HCT116 (cell line): ENCODE results near the gene ERN1.

Experiments
- CTCF ChIP-seq, 3 experiments: fragments of 200-600 bp in 1 of 3; sonication (generic) in 1 of 3; IDR thresholded peaks in 2 of 3; conservative IDR thresholded peaks in 1 of 3; 2 replicates each; pipeline ENCODE4 v1.5.1; 2012 to 2017; ENCODE audit warnings: low read depth in 2 of 3, low read length in 2 of 3, antibody characterized with exemption in 1 of 3, borderline replicate concordance in 1 of 3, control low read depth in 1 of 3, mild to moderate bottlenecking in 1 of 3, mixed read lengths in 1 of 3, mixed run types in 1 of 3, moderate library complexity in 1 of 3; ENCODE audit not compliant: insufficient read depth in 1 of 3
- ELF1 ChIP-seq: IDR thresholded peaks from 2 replicates; pipeline ENCODE4 v1.6.1; 2012; ENCODE audit warnings: low read depth, borderline replicate concordance
- EZH2 ChIP-seq: fragments of 200-600 bp; sonication (generic); IDR thresholded peaks from 2 replicates; pipeline ENCODE4 v1.6.1; 2017; ENCODE audit warnings: antibody characterized with exemption, mixed run types
- EZH2phosphoT487 ChIP-seq: fragments of 200-600 bp; IDR thresholded peaks from 2 replicates; pipeline ENCODE4 v1.6.1; 2018; ENCODE audit warnings: antibody characterized with exemption, borderline replicate concordance
- FOSL1 ChIP-seq: IDR thresholded peaks from 2 replicates; pipeline ENCODE4 v1.6.1; 2012; ENCODE audit warnings: low read depth
- POLR2A ChIP-seq: IDR thresholded peaks from 2 replicates; pipeline ENCODE4 v1.7.0; 2011; ENCODE audit warnings: borderline replicate concordance; ENCODE audit not compliant: insufficient read depth, insufficient read length; ENCODE audit errors: extremely low read depth
- TCF7L2 ChIP-seq: IDR thresholded peaks from 2 replicates; pipeline ENCODE4 v1.7.0; 2011; ENCODE audit warnings: borderline replicate concordance, inconsistent platforms; ENCODE audit not compliant: insufficient read depth, insufficient read length; ENCODE audit errors: extremely low read depth
- TF ChIP-seq, protein P1 (sequence below): IDR thresholded peaks from 2 replicates; pipeline ENCODE4 v1.6.1; 2012; ENCODE audit warnings: low read depth
- TF ChIP-seq, protein P2 (sequence below): IDR thresholded peaks from 2 replicates; pipeline ENCODE4 v1.6.1; 2012

- TF ChIP-seq, protein P1, sequence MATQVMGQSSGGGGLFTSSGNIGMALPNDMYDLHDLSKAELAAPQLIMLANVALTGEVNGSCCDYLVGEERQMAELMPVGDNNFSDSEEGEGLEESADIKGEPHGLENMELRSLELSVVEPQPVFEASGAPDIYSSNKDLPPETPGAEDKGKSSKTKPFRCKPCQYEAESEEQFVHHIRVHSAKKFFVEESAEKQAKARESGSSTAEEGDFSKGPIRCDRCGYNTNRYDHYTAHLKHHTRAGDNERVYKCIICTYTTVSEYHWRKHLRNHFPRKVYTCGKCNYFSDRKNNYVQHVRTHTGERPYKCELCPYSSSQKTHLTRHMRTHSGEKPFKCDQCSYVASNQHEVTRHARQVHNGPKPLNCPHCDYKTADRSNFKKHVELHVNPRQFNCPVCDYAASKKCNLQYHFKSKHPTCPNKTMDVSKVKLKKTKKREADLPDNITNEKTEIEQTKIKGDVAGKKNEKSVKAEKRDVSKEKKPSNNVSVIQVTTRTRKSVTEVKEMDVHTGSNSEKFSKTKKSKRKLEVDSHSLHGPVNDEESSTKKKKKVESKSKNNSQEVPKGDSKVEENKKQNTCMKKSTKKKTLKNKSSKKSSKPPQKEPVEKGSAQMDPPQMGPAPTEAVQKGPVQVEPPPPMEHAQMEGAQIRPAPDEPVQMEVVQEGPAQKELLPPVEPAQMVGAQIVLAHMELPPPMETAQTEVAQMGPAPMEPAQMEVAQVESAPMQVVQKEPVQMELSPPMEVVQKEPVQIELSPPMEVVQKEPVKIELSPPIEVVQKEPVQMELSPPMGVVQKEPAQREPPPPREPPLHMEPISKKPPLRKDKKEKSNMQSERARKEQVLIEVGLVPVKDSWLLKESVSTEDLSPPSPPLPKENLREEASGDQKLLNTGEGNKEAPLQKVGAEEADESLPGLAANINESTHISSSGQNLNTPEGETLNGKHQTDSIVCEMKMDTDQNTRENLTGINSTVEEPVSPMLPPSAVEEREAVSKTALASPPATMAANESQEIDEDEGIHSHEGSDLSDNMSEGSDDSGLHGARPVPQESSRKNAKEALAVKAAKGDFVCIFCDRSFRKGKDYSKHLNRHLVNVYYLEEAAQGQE: no peak
- TF ChIP-seq CTCF (IDR thresholded peaks at IDR 0.05 in 2 of 3, conservative IDR thresholded peaks at IDR 0.05 in 1 of 3; ENCODE audit: borderline replicate concordance in 1 of 3, insufficient read depth in 1 of 3, low read depth in 2 of 3, low read length in 2 of 3): no peak
- no peak for TF ChIP-seq POLR2A
- TF ChIP-seq EZH2: no peak
- TF ChIP-seq, protein P2, sequence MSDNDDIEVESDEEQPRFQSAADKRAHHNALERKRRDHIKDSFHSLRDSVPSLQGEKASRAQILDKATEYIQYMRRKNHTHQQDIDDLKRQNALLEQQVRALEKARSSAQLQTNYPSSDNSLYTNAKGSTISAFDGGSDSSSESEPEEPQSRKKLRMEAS: no peak
- TF ChIP-seq EZH2phosphoT487: no peak
- TF ChIP-seq TCF7L2: no peak
- TF ChIP-seq FOSL1: no peak
- TF ChIP-seq ELF1: no peak
These were observed 104.9 kb downstream of the ERN1 start for GRCh38 chr17:64024781-64025731.
